Measurements from ENCODE around the gene PRRX2.

DNA sequence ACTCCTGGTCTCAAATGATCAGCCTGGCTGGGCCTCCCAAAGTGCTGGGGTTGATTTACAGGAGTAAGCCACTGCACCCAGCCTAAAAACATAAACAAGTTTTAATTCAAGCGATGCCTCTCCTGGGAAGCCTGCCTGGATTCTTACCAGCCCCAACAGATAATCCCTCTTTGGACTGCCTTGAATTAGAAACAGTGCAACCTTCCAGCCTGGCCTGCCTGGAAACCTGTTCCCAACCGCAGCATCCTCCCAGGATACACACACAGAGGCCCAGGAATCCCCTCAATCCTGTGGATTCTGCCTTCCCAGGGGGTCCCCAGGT is 68.1 kb downstream of the PRRX2 start:
- TF ChIP-seq, protein P1, sequence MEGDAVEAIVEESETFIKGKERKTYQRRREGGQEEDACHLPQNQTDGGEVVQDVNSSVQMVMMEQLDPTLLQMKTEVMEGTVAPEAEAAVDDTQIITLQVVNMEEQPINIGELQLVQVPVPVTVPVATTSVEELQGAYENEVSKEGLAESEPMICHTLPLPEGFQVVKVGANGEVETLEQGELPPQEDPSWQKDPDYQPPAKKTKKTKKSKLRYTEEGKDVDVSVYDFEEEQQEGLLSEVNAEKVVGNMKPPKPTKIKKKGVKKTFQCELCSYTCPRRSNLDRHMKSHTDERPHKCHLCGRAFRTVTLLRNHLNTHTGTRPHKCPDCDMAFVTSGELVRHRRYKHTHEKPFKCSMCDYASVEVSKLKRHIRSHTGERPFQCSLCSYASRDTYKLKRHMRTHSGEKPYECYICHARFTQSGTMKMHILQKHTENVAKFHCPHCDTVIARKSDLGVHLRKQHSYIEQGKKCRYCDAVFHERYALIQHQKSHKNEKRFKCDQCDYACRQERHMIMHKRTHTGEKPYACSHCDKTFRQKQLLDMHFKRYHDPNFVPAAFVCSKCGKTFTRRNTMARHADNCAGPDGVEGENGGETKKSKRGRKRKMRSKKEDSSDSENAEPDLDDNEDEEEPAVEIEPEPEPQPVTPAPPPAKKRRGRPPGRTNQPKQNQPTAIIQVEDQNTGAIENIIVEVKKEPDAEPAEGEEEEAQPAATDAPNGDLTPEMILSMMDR (IDR thresholded peaks at IDR 0.05): no peak
- no peak for TF ChIP-seq POLR2A (IDR thresholded peaks at IDR 0.05)
